Spleen (tissue), 11 donors: ENCODE data around the gene SUCO. TPM values are rescaled to one million over a fixed set of nuclear protein-coding genes. Genes with fewer than 3 reads are reported as not detected.

Experiments used
- DNase-seq: peaks from one replicate; pipeline ENCODE4 v3.0.0-alpha.2; 2020
- H3K27ac ChIP-seq, 8 donors: fragments of 200-600 bp; sonication (generic) in 7 of 8; 1 replicate in 4 of 8; 2 replicates in 4 of 8; pipeline versions ENCODE4 v1.5.0 to v1.8.0; 2016 to 2021; ENCODE audit warnings: inconsistent platforms in 4 of 8, mild to moderate bottlenecking in 4 of 8, moderate library complexity in 1 of 8
- H3K27me3 ChIP-seq, 7 donors: fragments of 200-600 bp; sonication (generic) in 6 of 7; replicated peaks in 1 of 7; 1 replicate in 4 of 7; 2 replicates in 3 of 7; pipeline versions ENCODE4 v1.5.0 to v1.8.0; 2016 to 2021; ENCODE audit warnings: inconsistent platforms in 3 of 7, mild to moderate bottlenecking in 1 of 7
- H3K36me3 ChIP-seq, 6 donors: fragments of 200-600 bp; sonication (generic) in 5 of 6; 1 replicate in 4 of 6; 2 replicates in 2 of 6; pipeline versions ENCODE4 v1.5.0 to v1.8.0; 2016 to 2021; ENCODE audit warnings: inconsistent platforms in 2 of 6
- H3K4me1 ChIP-seq, 6 donors: fragments of 200-600 bp; sonication (generic) in 5 of 6; 1 replicate in 3 of 6; 2 replicates in 3 of 6; pipeline versions ENCODE4 v1.5.0 to v1.8.0; 2016 to 2021; ENCODE audit warnings: inconsistent platforms in 3 of 6
- H3K4me3 ChIP-seq, 8 donors: fragments of 200-600 bp; sonication (generic) in 7 of 8; 1 replicate in 4 of 8; 2 replicates in 4 of 8; pipeline versions ENCODE4 v1.5.0 to v1.8.0; 2016 to 2021; ENCODE audit warnings: inconsistent platforms in 4 of 8, mild to moderate bottlenecking in 4 of 8, moderate library complexity in 2 of 8
- H3K9me3 ChIP-seq, 8 donors: fragments of 200-600 bp; sonication (generic) in 7 of 8; 1 replicate in 4 of 8; 2 replicates in 4 of 8; pipeline versions ENCODE4 v1.5.0 to v1.8.0; 2016 to 2021; ENCODE audit warnings: inconsistent platforms in 4 of 8
- POLR2A ChIP-seq, 3 donors: fragments of 450-650 bp; IDR thresholded peaks; one replicate each; pipeline ENCODE4 v1.5.1; 2017; ENCODE audit warnings: antibody characterized with exemption in 3 of 3, mild to moderate bottlenecking in 1 of 3
- POLR2AphosphoS5 ChIP-seq, 3 donors: sonication (generic); formaldehyde crosslinking; IDR thresholded peaks; one replicate each; pipeline ENCODE4 v1.5.1; 2017; ENCODE audit warnings: antibody characterized with exemption in 3 of 3
- WGBS, 5 donors: extraction: QIAGEN DNeasy Blood & Tissue Kit in 3 of 5; methylation state at CpG; one replicate each; pipeline versions ENCODE4 v1.1.5 to v1.1.7; 2013 to 2018; 5-methylcytosine and 5-hydroxymethylcytosine counted together
- intact Hi-C: fragments of 100-400 bp; cut with DNase I; formaldehyde crosslinking; loops from one replicate; pipeline ENCODE4 v1.15.0; 2023; ENCODE audit warnings: low total_unique reads
- polyA plus RNA-seq, 3 donors: library from polyadenylated mRNA; stranded (reverse); fragments of 200-250 nt; gene quantifications; one replicate each; pipeline ENCODE4 v1.2.1, GENCODE V29; 2013
- total RNA-seq, 7 donors: library from RNA; depleted of rRNA in 3 of 7; stranded (reverse); fragments of >200 nt in 3 of 7; fragmentation: NEBNext Ultra II Directional in 4 of 7; extraction: Animal tissue kit (Norgen Biotek cat#: 25700) in 4 of 7; gene quantifications; one replicate each; pipeline versions ENCODE4 v1.1.0 to v1.2.1, GENCODE V29; 2016 to 2021
- TF ChIP-seq, protein P1 (sequence below), 11 experiments: fragments of 200-600 bp in 7 of 11; fragments of 450-650 bp in 4 of 11; sonication (generic) in 4 of 11; IDR thresholded peaks in 8 of 11; conservative IDR thresholded peaks in 3 of 11; 1 replicate in 7 of 11; 2 replicates in 4 of 11; pipeline versions ENCODE4 v1.4.0 to v1.8.0; 2016 to 2021; ENCODE audit warnings: antibody characterized with exemption in 11 of 11, inconsistent platforms in 4 of 11, mild to moderate bottlenecking in 1 of 11
- donor health status: healthy with polysubstance abuse.
- donor health status: DM: no; HTN: no; CAD: no; lungs with moderate emphysema.
- donor health status: DM: no; HTN: no; CAD: no.
- donor health status: Bipolar disorder and iron deficiency.
- donor health status: healthy.
- donor health status: DM: no; HTN: no; CAD: no.
- donor health status: DM: yes; HTN: yes; CAD: no.

SUCO gene
- total and polyA plus RNA-seq, 10 donors: 7.9 to 59.5 (median 39.5) TPM

DNA sequence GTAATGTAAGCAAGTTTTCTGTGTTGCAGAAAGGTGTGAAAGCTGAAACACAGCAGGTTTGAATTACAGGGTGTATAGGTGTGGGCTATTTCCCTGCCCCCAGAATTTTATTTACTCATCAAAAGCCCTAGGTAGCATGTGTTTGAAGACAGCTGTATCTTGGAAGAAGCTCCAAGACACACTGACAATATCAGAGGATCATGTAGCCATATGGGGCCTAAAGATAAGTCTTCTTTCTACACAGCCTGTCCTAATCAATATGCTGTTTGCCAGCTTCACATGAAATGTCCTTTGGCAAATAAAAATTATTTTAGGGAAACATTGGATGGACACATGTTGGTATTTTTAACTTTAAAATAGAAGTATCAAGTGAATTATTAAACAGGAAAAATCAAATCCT is 17.5 kb upstream of the SUCO start:
- Histone ChIP-seq H3K4me1 (peaks cover 0 to 26% (median 2%) of the 10 kb centered on the region in 6 donors), H3K9me3 (no peaks in the 10 kb centered on the region), H3K36me3 (no peaks in the 10 kb centered on the region), H3K4me3 (no peak overlapping the region), H3K27me3 (no peaks in the 10 kb centered on the region), H3K27ac (peak overlapping the region in 2 of 8 donors; percentile 22 to 49)
- TF ChIP-seq POLR2AphosphoS5 (IDR thresholded peaks at IDR 0.05) (no peak), POLR2A (IDR thresholded peaks at IDR 0.05) (no peak)
- TF ChIP-seq, protein P1, sequence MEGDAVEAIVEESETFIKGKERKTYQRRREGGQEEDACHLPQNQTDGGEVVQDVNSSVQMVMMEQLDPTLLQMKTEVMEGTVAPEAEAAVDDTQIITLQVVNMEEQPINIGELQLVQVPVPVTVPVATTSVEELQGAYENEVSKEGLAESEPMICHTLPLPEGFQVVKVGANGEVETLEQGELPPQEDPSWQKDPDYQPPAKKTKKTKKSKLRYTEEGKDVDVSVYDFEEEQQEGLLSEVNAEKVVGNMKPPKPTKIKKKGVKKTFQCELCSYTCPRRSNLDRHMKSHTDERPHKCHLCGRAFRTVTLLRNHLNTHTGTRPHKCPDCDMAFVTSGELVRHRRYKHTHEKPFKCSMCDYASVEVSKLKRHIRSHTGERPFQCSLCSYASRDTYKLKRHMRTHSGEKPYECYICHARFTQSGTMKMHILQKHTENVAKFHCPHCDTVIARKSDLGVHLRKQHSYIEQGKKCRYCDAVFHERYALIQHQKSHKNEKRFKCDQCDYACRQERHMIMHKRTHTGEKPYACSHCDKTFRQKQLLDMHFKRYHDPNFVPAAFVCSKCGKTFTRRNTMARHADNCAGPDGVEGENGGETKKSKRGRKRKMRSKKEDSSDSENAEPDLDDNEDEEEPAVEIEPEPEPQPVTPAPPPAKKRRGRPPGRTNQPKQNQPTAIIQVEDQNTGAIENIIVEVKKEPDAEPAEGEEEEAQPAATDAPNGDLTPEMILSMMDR (IDR thresholded peaks at IDR 0.05 in 8 of 11, conservative IDR thresholded peaks at IDR 0.05 in 3 of 11): no peak
- intact Hi-C loops: no loop called here
- no peak for DNase-seq

DNA sequence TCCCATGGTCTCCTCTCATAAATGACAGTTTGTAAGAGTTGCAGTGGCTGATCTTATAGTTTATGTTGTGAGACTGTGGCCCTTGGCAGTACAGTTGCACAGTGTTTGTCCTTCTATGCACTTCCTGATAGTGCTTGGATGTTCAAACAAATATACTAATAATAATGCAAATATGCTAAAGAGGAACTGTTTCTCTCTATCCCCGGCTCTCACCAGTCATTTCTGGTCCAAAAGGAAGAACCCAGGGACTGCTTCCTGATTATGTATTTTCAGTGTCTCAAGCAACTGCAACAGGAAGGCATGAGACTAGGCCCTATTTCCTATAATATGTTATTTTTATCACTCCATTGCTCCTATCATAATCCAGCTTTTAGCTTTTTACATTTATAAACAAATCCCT is 17.0 kb upstream of the SUCO start:
- whole genome bisulfite sequencing, 5 donors: 17 to 26% (median 23%) methylated on average over 1 of the region's 1 CpG
- DNase-seq: no peak
- peaks cover 0 to 26% (median 2%) of the 10 kb centered on the region in 6 donors for H3K4me1 ChIP-seq
- H3K27ac ChIP-seq: peak overlapping the region in 2 of 8 donors; percentile 22 to 49
- TF ChIP-seq POLR2A (IDR thresholded peaks at IDR 0.05): no peak
- H3K36me3 ChIP-seq: no peaks in the 10 kb centered on the region
- no peaks in the 10 kb centered on the region for H3K9me3 ChIP-seq
- no peaks in the 10 kb centered on the region for H3K27me3 ChIP-seq
- intact Hi-C loops: no loop called here
- H3K4me3 ChIP-seq: no peak overlapping the region

DNA sequence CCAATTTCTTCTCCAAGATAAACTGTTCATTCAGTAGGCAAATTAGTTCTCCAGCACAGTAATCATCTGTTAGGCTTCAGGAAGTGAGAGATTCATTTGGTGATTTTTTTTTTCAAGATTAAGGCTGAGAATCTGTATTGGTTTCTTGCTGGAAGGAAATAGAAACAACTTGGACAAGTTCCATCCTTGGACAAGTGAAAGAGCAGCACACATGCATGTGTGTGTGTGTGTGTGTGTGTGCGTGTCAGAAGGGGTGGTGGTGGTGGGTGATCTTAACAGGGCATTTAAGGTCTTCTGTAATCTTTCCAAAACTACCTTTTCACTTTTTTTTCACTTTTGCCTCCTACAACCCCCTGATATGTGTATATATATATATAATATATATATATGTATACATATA is 15.9 kb upstream of the SUCO start:
- intact Hi-C loops: no loop called here
- Histone ChIP-seq H3K27ac (no peak overlapping the region), H3K27me3 (no peaks in the 10 kb centered on the region), H3K9me3 (no peaks in the 10 kb centered on the region), H3K36me3 (no peaks in the 10 kb centered on the region), H3K4me3 (no peak overlapping the region), H3K4me1 (peaks cover 0 to 26% (median 2%) of the 10 kb centered on the region in 6 donors)
- no peak for DNase-seq
- TF ChIP-seq POLR2AphosphoS5 (IDR thresholded peaks at IDR 0.05) (no peak), POLR2A (IDR thresholded peaks at IDR 0.05) (no peak)
- TF ChIP-seq, protein P1 (IDR thresholded peaks at IDR 0.05 in 8 of 11, conservative IDR thresholded peaks at IDR 0.05 in 3 of 11): no peak
- WGBS, 5 donors: 75 to 96% (median 78%) methylated on average over 1 of the region's 1 CpG

- intact Hi-C loops: no loop called here
These were observed 15.4 kb upstream of the SUCO start for GRCh38 chr1:172517545-172517944.

More at GRCh38 chr1:172517545-172517944, 15.4 kb upstream of the SUCO start:
- TF ChIP-seq POLR2A (IDR thresholded peaks at IDR 0.05): no peak
- TF ChIP-seq POLR2AphosphoS5 (IDR thresholded peaks at IDR 0.05): no peak
- TF ChIP-seq, protein P1 (IDR thresholded peaks at IDR 0.05 in 8 of 11, conservative IDR thresholded peaks at IDR 0.05 in 3 of 11): no peak
- no peaks in the 10 kb centered on the region for H3K9me3 ChIP-seq
- peaks cover 0 to 26% (median 2%) of the 10 kb centered on the region in 6 donors for H3K4me1 ChIP-seq
- H3K27ac ChIP-seq: no peak overlapping the region
- H3K4me3 ChIP-seq: no peak overlapping the region
- H3K27me3 ChIP-seq: no peaks in the 10 kb centered on the region
- no peak for DNase-seq
- H3K36me3 ChIP-seq: no peaks in the 10 kb centered on the region
- WGBS, 5 donors: 90 to 94% (median 93%) methylated on average over 4 of the region's 4 CpGs
